ENCODE results near the gene BTBD9. TPM values are rescaled to one million over a fixed set of nuclear protein-coding genes. Genes with fewer than 3 reads are reported as not detected.

The BTBD9 gene
- total RNA-seq, 1 experiment from 2014 or later, result 10.8 TPM

DNA sequence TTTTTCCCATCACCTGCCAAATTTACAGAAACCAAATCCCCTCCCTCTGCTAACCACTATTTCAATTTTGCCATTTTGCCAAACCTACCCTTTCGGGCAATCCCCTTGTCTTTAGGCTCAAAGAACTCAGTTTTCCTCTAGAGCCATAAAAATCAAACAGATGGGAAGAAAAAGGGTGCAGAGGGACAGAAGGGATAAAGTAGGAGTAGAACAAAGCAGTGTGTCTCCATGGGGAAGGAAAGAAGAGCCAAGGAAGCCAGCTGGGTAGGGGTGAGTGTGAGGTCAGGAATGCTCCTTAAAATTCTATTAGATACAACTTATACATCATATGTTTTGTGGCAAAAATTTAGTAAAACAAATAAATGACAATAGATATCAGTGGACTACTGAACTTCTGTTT lies 316.5 kb downstream of the BTBD9 start:
- Histone ChIP-seq H3K4me2 (no peak overlapping the region), H3K4me3 (no peak overlapping the region), H2AFZ (no peak overlapping the region), H3K9me2 (ENCODE audit: insufficient read depth) (no peaks in the 10 kb centered on the region), H3K27me3 (ENCODE audit: insufficient read depth, low read depth) (no peaks in the 10 kb centered on the region), H3F3A (ENCODE audit: insufficient read depth, low read depth) (no peaks in the 10 kb centered on the region), H3K27ac (no peak overlapping the region), H3K9me3 (ENCODE audit: insufficient read depth, low read depth) (no peaks in the 10 kb centered on the region), H3K36me3 (ENCODE audit: low read depth) (no peaks in the 10 kb centered on the region), H3K4me1 (replicated peaks; ENCODE audit: insufficient read depth) (no peaks in the 10 kb centered on the region), H4K20me1 (ENCODE audit: insufficient read depth) (no peaks in the 10 kb centered on the region), H3K79me2 (ENCODE audit: low read depth) (no peaks in the 10 kb centered on the region)
- DNase-seq, result no peak
- POLR2A ChIA-PET (ENCODE audit: unreplicated experiment), result no interaction called here
- TF ChIP-seq EZH2 (IDR thresholded peaks at IDR 0.05; ENCODE audit: low read depth), result no peak
- TF ChIP-seq, protein P1, sequence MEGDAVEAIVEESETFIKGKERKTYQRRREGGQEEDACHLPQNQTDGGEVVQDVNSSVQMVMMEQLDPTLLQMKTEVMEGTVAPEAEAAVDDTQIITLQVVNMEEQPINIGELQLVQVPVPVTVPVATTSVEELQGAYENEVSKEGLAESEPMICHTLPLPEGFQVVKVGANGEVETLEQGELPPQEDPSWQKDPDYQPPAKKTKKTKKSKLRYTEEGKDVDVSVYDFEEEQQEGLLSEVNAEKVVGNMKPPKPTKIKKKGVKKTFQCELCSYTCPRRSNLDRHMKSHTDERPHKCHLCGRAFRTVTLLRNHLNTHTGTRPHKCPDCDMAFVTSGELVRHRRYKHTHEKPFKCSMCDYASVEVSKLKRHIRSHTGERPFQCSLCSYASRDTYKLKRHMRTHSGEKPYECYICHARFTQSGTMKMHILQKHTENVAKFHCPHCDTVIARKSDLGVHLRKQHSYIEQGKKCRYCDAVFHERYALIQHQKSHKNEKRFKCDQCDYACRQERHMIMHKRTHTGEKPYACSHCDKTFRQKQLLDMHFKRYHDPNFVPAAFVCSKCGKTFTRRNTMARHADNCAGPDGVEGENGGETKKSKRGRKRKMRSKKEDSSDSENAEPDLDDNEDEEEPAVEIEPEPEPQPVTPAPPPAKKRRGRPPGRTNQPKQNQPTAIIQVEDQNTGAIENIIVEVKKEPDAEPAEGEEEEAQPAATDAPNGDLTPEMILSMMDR (conservative IDR thresholded peaks at IDR 0.05), result no peak
- intact Hi-C loops (cut with micrococcal nuclease; ENCODE audit: unreplicated experiment), result no loop called here
- no TSS peak for BruUV-seq (replicated peaks)
- CTCF ChIA-PET, result interaction anchor here (0.6 kb wide), 1 partner anchor 426 kb away, joined by 3 read pairs; no protein-coding TSS in a partner anchor

DNA sequence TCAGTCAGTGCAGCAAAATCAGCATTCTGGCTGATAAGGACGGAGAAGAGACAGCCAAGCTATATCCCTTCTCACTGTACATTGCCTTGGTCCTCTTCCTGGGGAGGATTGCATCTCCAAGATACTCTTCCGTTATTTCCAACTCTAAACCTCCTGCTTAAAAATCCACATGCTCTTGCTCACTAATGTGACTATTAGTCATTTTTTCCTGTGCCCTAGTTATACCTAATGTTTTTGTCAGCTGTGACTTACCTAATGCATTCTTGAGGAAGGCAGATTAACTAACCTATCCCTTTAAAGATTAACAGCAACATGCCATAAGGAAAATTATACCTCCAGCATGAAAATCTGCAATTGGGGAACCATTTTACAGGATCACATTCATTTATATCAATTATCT lies 317.6 kb downstream of the BTBD9 start:
- H3K79me2 ChIP-seq (ENCODE audit: low read depth), result no peaks in the 10 kb centered on the region
- H4K20me1 ChIP-seq (ENCODE audit: insufficient read depth), result no peaks in the 10 kb centered on the region
- no peak overlapping the region for H3K4me3 ChIP-seq
- H3K36me3 ChIP-seq (ENCODE audit: low read depth), result no peaks in the 10 kb centered on the region
- H3K4me1 ChIP-seq (replicated peaks; ENCODE audit: insufficient read depth), result no peaks in the 10 kb centered on the region
- H3K27me3 ChIP-seq (ENCODE audit: insufficient read depth, low read depth), result no peaks in the 10 kb centered on the region
- TF ChIP-seq EZH2 (IDR thresholded peaks at IDR 0.05; ENCODE audit: low read depth), result no peak
- TF ChIP-seq, protein P1 (conservative IDR thresholded peaks at IDR 0.05), result no peak
- no peak overlapping the region for H2AFZ ChIP-seq
- H3F3A ChIP-seq (ENCODE audit: insufficient read depth, low read depth), result no peaks in the 10 kb centered on the region
- H3K27ac ChIP-seq, result no peak overlapping the region
- H3K9me2 ChIP-seq (ENCODE audit: insufficient read depth), result no peaks in the 10 kb centered on the region
- CTCF ChIA-PET, result no interaction called here
- DNase-seq, result no peak
- BruUV-seq (replicated peaks), result no TSS peak
- H3K4me2 ChIP-seq, result no peak overlapping the region
- intact Hi-C loops (cut with micrococcal nuclease; ENCODE audit: unreplicated experiment), result no loop called here
- POLR2A ChIA-PET (ENCODE audit: unreplicated experiment), result no interaction called here
- H3K9me3 ChIP-seq (ENCODE audit: insufficient read depth, low read depth), result no peaks in the 10 kb centered on the region

DNA sequence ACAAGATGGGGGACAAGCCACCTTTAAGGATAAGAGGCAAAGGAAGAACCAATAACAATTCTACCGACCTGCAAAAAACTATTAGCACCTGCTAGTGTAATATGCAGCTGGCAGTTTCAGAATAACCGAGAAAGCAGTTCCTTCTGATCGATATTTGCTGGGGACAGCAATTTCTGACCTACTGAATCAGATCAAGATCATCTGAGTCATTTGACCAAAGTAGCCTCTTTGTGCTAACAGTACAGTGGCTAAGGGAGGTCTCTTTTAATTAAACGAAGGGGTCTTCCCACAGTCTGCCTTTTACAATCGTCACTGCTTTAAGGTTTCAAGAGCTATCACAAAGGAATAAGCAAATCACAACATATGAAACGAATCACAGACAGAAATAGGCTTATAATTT lies 318.9 kb downstream of the BTBD9 start:
- TF ChIP-seq, protein P1 (conservative IDR thresholded peaks at IDR 0.05), result no peak
- no peak for TF ChIP-seq EZH2 (IDR thresholded peaks at IDR 0.05; ENCODE audit: low read depth)
- Histone ChIP-seq H3K27ac (no peak overlapping the region), H3K27me3 (ENCODE audit: insufficient read depth, low read depth) (no peaks in the 10 kb centered on the region), H3K4me3 (no peak overlapping the region), H3K36me3 (ENCODE audit: low read depth) (no peaks in the 10 kb centered on the region), H3F3A (ENCODE audit: insufficient read depth, low read depth) (no peaks in the 10 kb centered on the region), H3K79me2 (ENCODE audit: low read depth) (no peaks in the 10 kb centered on the region), H2AFZ (no peak overlapping the region), H3K9me2 (ENCODE audit: insufficient read depth) (no peaks in the 10 kb centered on the region), H4K20me1 (ENCODE audit: insufficient read depth) (no peaks in the 10 kb centered on the region), H3K4me2 (no peak overlapping the region), H3K4me1 (replicated peaks; ENCODE audit: insufficient read depth) (no peaks in the 10 kb centered on the region), H3K9me3 (ENCODE audit: insufficient read depth, low read depth) (no peaks in the 10 kb centered on the region)
- ChIA-PET CTCF (no interaction called here), POLR2A (ENCODE audit: unreplicated experiment) (no interaction called here)
- intact Hi-C loops (cut with micrococcal nuclease; ENCODE audit: unreplicated experiment), result no loop called here
- BruUV-seq (replicated peaks), result no TSS peak
- DNase-seq, result no peak

All from PC-9 (cell line).